K562 (cell line): ENCODE measurements around the gene PSME4. TPM values are rescaled to one million over a fixed set of nuclear protein-coding genes. Genes with fewer than 3 reads are reported as not detected.

Experiments used
- ATAC-seq: fragments of 200-7000 bp; cut with Tn5 transposase; 3 replicates; pipeline ENCODE4 v1.9.1; 2020; ENCODE audit warnings: moderate library complexity
- BruUV-seq: library from RNA; stranded (reverse); fragments of 400-500 nt; replicated peaks from 2 replicates; lab custom pipeline; 2021; lab: Mats Ljungman, UMichigan
- CTCF ChIA-PET: fragments of 300-600 bp; formaldehyde crosslinking; extraction: SDS; loops from one replicate; lab custom pipeline; 2021; ENCODE audit warnings: low intra/inter-chr PET ratio; lab: Yijun Ruan, JAX
- POLR2A ChIA-PET: fragments of 300-600, 350-650 bp; sonication (Branson Sonifier 250); formaldehyde crosslinking; extraction: SDS; loops from one replicate; lab custom pipeline; 2021; ENCODE audit warnings: antibody characterized with exemption, inconsistent platforms; lab: Yijun Ruan, JAX
- DNase-seq, 4 experiments: peaks; one replicate each; pipeline versions ENCODE4 v3.0.0 to v3.0.0-alpha.2; 2011 to 2018; ENCODE audit warnings: low spot score in 3 of 4, mixed read lengths in 3 of 4; ENCODE audit errors: extremely low read depth in 1 of 4
- FAIRE-seq: peaks from 2 replicates; lab custom pipeline; 2011; peaks lifted over from hg19 to GRCh38; lab: Jason Lieb, UNC
- H2AFZ ChIP-seq: 2 replicates; pipeline ENCODE4 v1.6.0; 2011; ENCODE audit warnings: low read depth, low read length, control low read depth, inconsistent platforms
- H3K27ac ChIP-seq: fragments of 200-600 bp; 3 replicates; pipeline ENCODE4 v1.8.0; 2011; ENCODE audit warnings: low read depth, mild to moderate bottlenecking, control low read depth, inconsistent platforms, low read length, moderate library complexity, mixed read lengths; ENCODE audit errors: extremely low read depth
- H3K27me3 ChIP-seq, 2 experiments: fragments of 300-600 bp in 1 of 2; 2 replicates in 1 of 2; 3 replicates in 1 of 2; pipeline versions ENCODE4 v1.6.0 to v1.8.0; 2011; ENCODE audit warnings: inconsistent platforms in 2 of 2, low read length in 2 of 2, mild to moderate bottlenecking in 1 of 2, mixed read lengths in 1 of 2, moderate library complexity in 1 of 2; ENCODE audit not compliant: control insufficient read depth in 2 of 2, insufficient read depth in 2 of 2
- H3K36me3 ChIP-seq: fragments of 300-600 bp; 3 replicates; pipeline ENCODE4 v1.8.0; 2011; ENCODE audit warnings: mild to moderate bottlenecking, low read length, inconsistent platforms; ENCODE audit not compliant: control insufficient read depth, insufficient read depth
- H3K4me1 ChIP-seq, 2 experiments: fragments of 200-600 bp in 1 of 2; replicated peaks in 1 of 2; 2 replicates in 1 of 2; 3 replicates in 1 of 2; pipeline versions ENCODE4 v1.5.1 to v1.8.0; 2011; ENCODE audit warnings: inconsistent platforms in 2 of 2, low read length in 2 of 2, mild to moderate bottlenecking in 1 of 2, mixed read lengths in 1 of 2, moderate library complexity in 1 of 2; ENCODE audit not compliant: control insufficient read depth in 2 of 2, insufficient read depth in 2 of 2
- H3K4me2 ChIP-seq: 2 replicates; pipeline ENCODE4 v1.6.1; 2011; ENCODE audit warnings: low read length, control low read depth, inconsistent platforms, mixed read lengths; ENCODE audit not compliant: insufficient read depth
- H3K4me3 ChIP-seq: fragments of 200-600 bp; sonication (generic), shearing (Covaris generic); 2 replicates; pipeline ENCODE4 v1.5.1; 2016; ENCODE audit warnings: control low read depth, inconsistent platforms
- H3K79me2 ChIP-seq: fragments of 200-600 bp; 3 replicates; pipeline ENCODE4 v1.8.0; 2011; ENCODE audit warnings: low read length, inconsistent platforms; ENCODE audit not compliant: control insufficient read depth, insufficient read depth
- H3K9ac ChIP-seq, 2 experiments: 2 replicates each; pipeline versions ENCODE4 v1.6.0 to v1.6.1; 2011; ENCODE audit warnings: low read depth in 2 of 2, low read length in 2 of 2, control low read depth in 1 of 2, inconsistent platforms in 1 of 2, mild to moderate bottlenecking in 1 of 2, mixed read lengths in 1 of 2; ENCODE audit not compliant: insufficient read depth in 1 of 2
- H3K9me1 ChIP-seq: one replicate; pipeline ENCODE4 v1.6.0; 2011; ENCODE audit warnings: inconsistent platforms, mild to moderate bottlenecking, low read length, moderate library complexity; ENCODE audit not compliant: control insufficient read depth, insufficient read depth
- H3K9me3 ChIP-seq: replicated peaks from 2 replicates; pipeline ENCODE4 v1.5.1; 2011; ENCODE audit warnings: low read depth, low read length, inconsistent platforms; ENCODE audit not compliant: control insufficient read depth, insufficient read depth
- H4K20me1 ChIP-seq: replicated peaks from 2 replicates; pipeline ENCODE4 v1.6.1; 2011; ENCODE audit warnings: low read length, inconsistent platforms, mixed read lengths; ENCODE audit not compliant: control insufficient read depth, insufficient read depth
- C11orf30 ChIP-seq: fragments of 450-650 bp; IDR thresholded peaks from 2 replicates; pipeline ENCODE4 v1.6.1; 2016; ENCODE audit warnings: low read depth, mild to moderate bottlenecking
- CUX1 ChIP-seq: fragments of 200-800 bp; sonication (Bioruptor generic); IDR thresholded peaks from 2 replicates; pipeline ENCODE4 v1.6.1; 2016; ENCODE audit warnings: missing genetic modification characterization, missing compliant biosample characterization
- MAFF ChIP-seq: IDR thresholded peaks from 2 replicates; pipeline ENCODE4 v1.6.1; 2012; ENCODE audit warnings: low read length, improper control_type of control experiment
- ZMIZ1 ChIP-seq, 2 experiments: fragments of 150-350 bp in 1 of 2; IDR thresholded peaks; 2 replicates each; pipeline ENCODE4 v1.6.1; 2012 to 2016; ENCODE audit warnings: low read depth in 2 of 2, low read length in 2 of 2, mild to moderate bottlenecking in 1 of 2, moderate library complexity in 1 of 2
- ZNF316 ChIP-seq: fragments of 450-650 bp; IDR thresholded peaks from 2 replicates; pipeline ENCODE4 v1.6.1; 2016
- WGBS: fragments of 100-300 bp; shearing (Covaris generic); methylation state at CpG from one replicate; pipeline ENCODE4 v1.1.6; 2016; ENCODE audit warnings: low coverage, mixed read lengths; ENCODE audit not compliant: insufficient coverage; ENCODE audit errors: missing lambda C conversion rate; 5-methylcytosine and 5-hydroxymethylcytosine counted together
- in situ Hi-C: fragments of 300-500 bp; cut with MboI; formaldehyde crosslinking; loops from 4 replicates; pipeline ENCODE4 v1.15.0; 2018; ENCODE audit warnings: inconsistent platforms, mixed read lengths
- intact Hi-C: fragments of 100-400 bp; cut with micrococcal nuclease; formaldehyde crosslinking; loops from 2 replicates; pipeline ENCODE4 v1.14.2; 2022
- polyA plus RNA-seq, 8 experiments: library from polyadenylated mRNA; depleted of rRNA in 4 of 8; stranded (reverse) in 5 of 8; unstranded in 3 of 8; fragments of >200 nt; fragmentation: Nextera tagmentation in 2 of 8; fragmentation: Illumina TruSeq in 1 of 8; extraction: Ambion mirVana in 2 of 8; extraction: Trizol in 1 of 8; gene quantifications; 2 replicates each; pipeline versions ENCODE4 v1.2.1 to v1.2.3, GENCODE V29; 2011 to 2014; ENCODE audit warnings: inconsistent platforms in 1 of 8, missing spikeins in 1 of 8
- total RNA-seq, 7 experiments: library from RNA; depleted of rRNA in 6 of 7; stranded (reverse); fragments of >200 nt in 6 of 7; fragmentation: Illumina TruSeq in 2 of 7; extraction: Trizol in 2 of 7; gene quantifications; 2 replicates each; pipeline versions ENCODE4 v1.2.1 to v1.2.3, GENCODE V29; 2011 to 2021; ENCODE audit warnings: low replicate concordance in 1 of 7

The PSME4 gene
- total and polyA plus RNA-seq, 9 of the 15 experiments (the other 6 are each of a cell fraction or from before 2014, with no cell fraction given): 24.3 to 77.8 (median 40.5) TPM

GRCh38 chr2:53911434-53912189 is 59.2 kb downstream of the PSME4 start:
- no peaks in the 10 kb centered on the region for H3K9me1 ChIP-seq
- in situ Hi-C loops (no loop called here), intact Hi-C loops (no loop called here)
- no peak overlapping the region for H3K27ac ChIP-seq
- H3K4me1 ChIP-seq: no peaks in the 10 kb centered on the region
- H3K79me2 ChIP-seq: no peaks in the 10 kb centered on the region
- H4K20me1 ChIP-seq: no peaks in the 10 kb centered on the region
- no peak overlapping the region for H3K9ac ChIP-seq
- no peak; the same call in 2 of the 3 replicates for ATAC-seq
- peak; percentile 15; the same call in 1 of the 2 replicates for TF ChIP-seq MAFF
- TF ChIP-seq C11orf30: peak; percentile 57
- no peak for TF ChIP-seq ZMIZ1 (IDR thresholded peaks at IDR 0.05; ENCODE audit: low read depth in 2 of 2, low read length in 2 of 2)
- no peak for TF ChIP-seq CUX1 (CRISPR knock-in tag)
- peak; percentile 81 for TF ChIP-seq ZNF316
- TF ChIP-seq, all 486 proteins: peak for 3
- H3K4me2 ChIP-seq: no peak overlapping the region
- WGBS: 87% methylated on average over 4 of the region's 4 CpGs
- no peak overlapping the region for H3K4me3 ChIP-seq
- DNase-seq: no peak
- peaks cover 60% of the 10 kb centered on the region for H3K36me3 ChIP-seq
- no peak for FAIRE-seq
- H3K27me3 ChIP-seq: no peaks in the 10 kb centered on the region
- ChIA-PET CTCF (no interaction called here), POLR2A (interaction anchor here (1.0 to 1.7 kb wide), 2 partner anchors 11 to 19 kb away, joined by 3 to 6 read pairs; no protein-coding TSS in a partner anchor)
- H3K9me3 ChIP-seq: no peaks in the 10 kb centered on the region
- no TSS peak for BruUV-seq
- H2AFZ ChIP-seq: no peak overlapping the region
